CD4-positive, alpha-beta T cell treated with Interleukin-6 at 100 ng/mL for 8 hours (primary cell): Measurements from ENCODE around the gene SRSF4.
"Not testable (repeated sequence)": the region's sequence is repeated elsewhere in the genome, so short reads cannot be mapped to it uniquely, and the experiment has no call there.

Experiments used
- DNase-seq: peaks from one replicate; pipeline ENCODE4 v3.0.0-alpha.2; 2020; ENCODE audit warnings: mixed read lengths, low spot score

Gene SRSF4

DNA sequence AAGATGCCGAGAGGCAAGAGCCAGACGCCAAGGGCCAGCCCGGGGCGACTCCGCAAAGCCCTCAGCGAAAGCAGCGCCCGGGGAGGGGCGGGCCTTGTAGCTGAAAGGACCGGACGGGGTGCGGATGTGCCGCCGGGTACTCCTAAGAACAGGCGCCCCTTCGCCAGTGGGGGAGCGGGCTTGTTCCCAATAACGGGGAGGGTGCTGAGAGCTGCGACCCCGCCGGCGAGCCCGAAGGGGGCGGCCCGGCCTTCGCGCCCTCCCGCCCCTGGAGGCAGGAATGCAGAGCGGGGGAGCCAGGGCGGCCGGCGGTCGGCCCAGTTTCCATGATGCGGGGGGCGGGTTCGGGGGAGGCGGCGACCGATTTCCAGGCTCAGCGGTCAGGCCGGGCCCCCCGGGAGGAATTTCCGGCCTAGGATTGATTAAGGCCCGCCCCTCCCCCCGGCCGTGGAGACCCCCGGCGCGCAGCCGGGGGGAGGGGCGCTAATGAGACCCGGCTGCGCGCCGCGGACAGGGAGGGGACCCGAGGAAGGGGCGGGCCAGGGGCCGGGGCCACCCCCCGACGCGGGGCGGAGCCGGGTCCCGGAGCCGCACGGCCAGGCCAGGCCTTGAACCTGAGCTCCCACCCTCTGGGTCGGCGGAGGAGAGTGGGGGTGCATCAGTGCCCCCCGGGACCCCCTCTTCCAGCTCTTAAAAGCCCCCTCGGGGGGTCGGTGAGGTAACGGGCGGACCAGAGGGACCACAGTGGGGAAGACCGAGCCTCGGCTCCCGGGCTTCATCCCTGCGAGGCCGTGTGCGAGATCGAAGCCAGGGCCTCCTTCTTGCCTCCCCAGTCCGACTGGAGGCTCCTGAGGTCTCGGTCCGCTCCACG lies 57.1 kb downstream of the SRSF4 start:
- DNase-seq = peak; percentile 31

DNA sequence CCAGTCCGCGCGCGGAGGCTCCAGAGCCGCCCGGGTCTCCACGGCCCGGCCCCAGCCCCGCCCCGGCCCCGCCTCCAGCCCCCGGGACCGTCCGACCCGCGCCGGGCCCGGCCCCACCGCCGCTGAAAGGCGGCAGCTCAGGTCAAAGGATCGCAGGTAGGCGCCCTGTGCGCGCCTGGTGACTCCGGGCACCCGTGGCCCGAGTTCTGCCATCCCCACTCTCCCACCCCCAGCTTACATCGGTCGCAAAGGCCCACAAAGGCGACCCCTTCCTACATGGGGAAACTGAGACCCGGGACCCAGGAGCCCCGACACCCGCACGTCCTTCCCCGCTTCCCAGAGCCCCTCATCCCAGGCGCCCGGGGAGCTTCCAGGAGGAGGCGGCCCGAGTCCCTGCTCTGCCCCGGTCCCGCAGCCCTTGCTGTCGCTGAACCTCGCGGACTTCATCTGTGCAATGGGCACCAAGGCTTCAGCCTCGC lies 57.8 kb downstream of the SRSF4 start, which contains the start of gene TMEM200B:
Gene TMEM200B, minus strand, starts transcription at position 17 of the 479 bp plus-strand sequence. CDS start 2,075 bp downstream, outside the sequence.
- DNase-seq = no peak

DNA sequence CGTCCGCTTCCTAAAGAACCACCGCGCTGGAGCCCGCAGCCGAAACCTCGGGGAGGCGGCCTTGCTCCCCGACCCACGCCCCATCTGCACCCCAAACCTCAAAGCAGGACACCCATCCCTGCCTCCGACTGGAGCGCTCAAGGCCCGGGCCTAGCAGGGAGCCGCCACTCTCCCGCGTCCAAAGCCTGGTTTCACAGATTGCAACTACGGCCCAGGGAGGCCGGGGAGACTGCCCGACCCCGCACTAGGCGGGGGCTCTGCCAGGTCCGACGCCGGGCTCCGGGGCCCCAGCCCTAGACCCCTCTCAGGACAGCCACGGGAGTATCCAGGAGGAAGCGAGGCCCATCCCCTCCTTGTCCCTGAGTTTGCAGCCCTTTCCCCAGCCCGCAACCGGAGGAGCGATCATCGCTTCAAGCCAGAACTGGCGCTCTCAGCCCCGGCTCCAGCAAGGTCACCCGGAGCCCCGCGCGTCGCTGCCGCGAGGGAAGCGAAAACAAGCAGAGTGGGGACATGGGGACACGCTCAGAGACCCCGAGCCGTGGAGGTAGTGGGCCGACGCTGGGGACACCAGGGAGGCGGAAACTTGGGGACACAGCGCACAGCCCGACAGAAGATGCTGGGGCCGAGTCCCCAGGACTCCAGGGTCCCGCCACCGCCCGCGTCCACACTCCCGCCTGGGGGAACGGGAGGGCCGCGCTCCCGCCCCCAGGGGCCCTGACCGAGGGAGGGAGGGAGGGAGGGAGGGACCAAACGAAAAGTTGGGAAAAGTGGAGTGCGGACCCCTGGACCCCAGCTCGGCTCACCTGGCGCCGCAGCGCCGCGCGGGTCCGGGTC lies 58.4 kb downstream of the SRSF4 start:
- DNase-seq = no peak

DNA sequence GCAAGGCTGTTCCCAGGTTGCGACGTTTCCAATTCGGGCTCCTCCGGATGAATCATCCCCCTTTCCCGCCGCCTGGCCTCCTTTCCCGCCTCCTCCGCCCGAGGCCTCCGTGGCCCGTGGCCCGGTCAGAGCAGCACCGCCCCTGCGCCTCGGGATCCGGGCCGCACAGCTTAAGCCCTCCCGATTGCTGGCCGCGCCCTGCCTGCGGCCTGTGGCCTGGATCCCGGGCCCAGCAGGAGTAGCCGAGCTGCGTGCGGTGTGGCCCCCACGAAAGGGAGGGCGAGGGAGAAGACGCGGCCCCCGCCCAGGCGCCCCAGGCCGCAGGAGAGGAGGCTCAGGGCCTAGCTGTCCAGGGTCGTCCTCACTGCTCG lies 59.0 kb downstream of the SRSF4 start:
- DNase-seq = no peak

DNA sequence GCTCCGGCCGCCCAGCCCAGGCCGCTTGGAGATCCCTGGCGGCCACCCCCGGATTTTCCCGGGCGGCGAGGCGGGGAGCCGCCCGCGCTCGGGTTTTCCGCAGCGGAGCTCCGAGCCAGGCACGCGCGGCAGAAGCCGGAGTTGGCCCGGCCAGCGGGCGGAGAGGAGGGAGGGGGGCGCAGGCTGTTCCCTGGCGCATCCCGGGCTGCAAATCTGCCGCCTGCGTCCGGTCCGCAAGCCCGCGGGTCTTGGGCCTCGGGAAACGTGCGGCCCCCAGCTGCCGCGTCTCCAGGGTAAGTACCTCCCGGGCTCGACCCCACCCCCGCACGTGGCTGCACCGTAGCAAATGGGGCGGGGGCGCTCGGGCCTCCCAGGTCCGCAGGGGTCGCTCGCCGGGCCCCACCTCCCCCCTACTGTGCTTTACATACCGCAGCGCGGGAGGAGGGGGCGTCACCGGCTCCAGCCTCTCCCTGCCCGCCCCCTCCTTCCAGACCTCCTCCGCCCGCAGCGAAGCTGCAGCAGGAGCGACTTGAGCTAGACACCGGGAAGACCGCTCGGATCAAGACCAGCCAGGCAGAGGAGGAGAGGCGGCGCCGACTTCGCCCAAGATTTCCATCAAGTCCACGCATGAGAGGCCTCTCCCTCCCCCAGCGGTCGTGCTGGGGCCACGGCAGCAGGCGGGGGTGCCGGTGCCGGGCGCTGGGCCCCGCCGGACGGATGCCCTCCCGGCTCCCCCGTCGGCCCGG lies 59.6 kb downstream of the SRSF4 start:
- DNase-seq = no peak

DNA sequence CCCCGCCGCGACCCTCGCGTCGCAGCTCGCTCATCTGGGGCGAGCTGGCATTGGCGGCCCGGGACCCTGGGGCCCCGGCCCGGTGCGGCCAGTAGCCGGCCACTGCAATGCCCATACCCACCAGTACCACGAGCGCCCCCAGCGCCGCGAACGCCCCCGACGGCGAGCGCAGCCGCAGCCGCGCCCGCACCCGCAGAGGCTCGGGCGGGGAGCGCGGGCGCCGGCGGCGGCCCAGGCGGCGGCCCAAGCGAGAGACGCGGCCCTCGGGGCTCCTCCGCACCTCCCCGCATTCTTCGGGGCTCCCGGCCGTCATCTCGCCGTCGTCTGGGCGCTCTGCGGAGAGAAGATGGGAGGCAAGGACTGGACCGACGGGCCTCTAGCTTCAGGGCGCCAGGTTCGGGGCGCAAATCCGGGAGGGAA lies 60.2 kb downstream of the SRSF4 start:
- DNase-seq = no peak

DNA sequence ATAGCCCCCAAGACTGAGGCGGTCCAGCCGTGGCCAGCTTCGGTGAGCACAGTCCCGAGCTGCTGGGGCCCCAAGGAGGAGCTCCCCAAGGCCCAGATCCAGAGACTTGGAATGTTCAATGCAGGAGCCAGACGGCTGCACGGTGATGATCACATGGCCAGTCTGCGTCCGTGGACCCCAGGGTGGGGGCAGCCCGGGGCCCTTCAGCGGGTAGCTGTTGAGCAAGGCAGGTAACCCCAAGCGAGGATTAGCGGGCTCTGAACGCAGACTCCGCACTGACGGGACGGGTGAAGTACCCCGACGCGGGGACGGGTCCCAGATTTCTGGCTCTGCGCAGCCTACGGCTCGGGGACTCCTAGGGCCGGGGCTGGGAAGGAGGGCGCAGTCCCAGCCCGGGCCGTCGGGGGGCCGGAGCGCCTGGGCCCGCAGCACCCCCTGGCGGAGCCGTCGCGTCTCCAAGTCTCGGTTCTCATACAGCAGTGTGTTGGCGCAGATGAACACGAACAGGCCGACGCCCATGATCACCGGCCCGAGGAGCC lies 60.7 kb downstream of the SRSF4 start:
- DNase-seq = peak; percentile 43

DNA sequence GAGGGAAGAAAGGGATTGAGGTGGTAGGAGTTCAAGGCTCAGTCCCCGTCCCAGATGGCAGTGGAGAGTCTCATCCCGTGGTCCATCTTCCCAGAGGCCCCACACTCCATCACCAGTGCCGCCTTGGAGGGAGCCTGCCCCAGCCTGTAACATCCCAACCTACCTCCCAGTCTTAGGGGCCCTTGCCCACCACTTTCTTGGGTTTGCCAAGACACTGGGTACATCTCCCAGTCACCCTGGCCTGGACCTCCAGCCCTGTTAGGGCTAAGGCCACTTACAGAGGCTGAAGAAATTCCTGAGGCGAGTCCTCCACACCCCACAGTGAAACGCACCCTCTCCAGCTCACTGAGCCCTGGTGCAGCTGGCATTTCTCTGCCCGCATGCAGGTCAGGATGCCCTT lies 61.3 kb downstream of the SRSF4 start:
- DNase-seq = no peak

DNA sequence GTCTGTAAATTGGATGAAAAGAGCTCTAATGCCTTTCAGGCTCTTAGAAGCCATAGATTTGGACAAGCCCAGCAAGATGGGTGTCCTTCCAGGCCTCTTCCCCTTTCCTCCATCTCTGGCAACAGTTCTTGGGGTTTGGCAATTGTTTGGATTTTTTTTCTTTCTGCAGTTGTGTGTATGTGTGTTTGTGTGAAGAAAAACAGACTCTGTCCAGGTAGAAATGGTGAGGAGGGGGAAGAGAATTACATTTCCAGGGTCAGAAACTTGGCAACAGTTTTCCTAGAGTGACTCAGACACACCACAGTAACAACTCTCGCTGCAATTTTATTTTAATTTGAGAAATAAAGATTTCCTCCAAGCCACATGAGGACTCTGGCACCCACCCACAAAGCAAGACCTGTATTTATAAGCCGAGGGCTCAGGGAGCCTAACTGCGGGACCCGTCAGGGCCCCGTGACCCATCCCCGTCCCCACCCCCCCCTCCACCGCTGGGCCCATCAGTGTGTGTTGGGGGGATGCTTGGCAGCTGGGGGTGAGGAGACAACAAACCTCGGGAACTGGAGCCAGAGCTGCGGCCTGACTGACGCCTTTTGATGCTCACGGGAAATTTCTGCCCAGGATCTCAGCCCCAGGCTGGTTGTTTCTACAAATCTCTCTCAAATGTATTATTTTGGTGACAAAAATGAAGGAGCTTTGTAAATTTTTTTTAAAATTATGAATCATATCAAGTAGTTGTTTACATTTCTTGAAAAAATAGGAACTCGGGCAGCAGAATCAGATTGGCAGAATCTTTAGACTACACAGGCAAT lies 62.4 kb downstream of the SRSF4 start:
- DNase-seq = no peak

DNA sequence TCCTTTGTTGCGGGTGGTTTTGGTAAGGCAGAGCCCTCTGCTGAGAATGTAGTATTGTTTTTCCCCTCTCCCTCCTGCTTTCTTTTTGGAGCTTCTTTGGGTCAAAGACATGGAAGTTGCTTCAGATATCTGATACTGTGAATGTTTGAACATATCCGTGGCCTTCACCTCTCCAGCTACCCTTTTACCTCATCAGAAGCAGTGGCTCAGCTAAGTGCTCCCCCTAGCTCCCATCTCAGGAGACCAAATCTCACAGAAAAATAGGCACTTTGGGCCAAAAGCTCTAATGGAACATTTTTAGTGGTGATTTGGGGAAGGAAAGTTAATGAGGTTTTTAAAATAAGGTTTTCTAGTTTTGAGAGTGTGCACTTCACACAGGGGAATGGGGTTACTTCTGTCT lies 64.3 kb downstream of the SRSF4 start:
- DNase-seq = no peak

DNA sequence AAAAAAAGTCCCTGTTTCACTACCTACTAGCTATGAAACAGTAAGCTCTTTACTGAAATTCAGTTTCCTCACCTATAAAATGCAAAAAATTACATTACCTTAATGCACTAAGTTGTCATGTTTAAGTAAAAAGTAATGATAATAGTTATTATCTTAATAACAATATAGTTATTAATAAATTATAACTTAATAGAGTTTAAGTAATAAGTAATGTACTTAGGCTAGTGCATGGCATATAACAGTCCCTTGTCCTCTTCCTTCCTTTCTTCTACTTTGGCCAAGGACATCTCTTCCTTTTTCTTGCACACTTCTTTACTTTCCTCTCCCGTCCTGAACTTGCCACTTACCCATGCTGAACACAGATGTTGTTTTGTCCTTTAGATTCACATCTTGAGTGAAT lies 67.0 kb downstream of the SRSF4 start:
- no peak for DNase-seq

DNA sequence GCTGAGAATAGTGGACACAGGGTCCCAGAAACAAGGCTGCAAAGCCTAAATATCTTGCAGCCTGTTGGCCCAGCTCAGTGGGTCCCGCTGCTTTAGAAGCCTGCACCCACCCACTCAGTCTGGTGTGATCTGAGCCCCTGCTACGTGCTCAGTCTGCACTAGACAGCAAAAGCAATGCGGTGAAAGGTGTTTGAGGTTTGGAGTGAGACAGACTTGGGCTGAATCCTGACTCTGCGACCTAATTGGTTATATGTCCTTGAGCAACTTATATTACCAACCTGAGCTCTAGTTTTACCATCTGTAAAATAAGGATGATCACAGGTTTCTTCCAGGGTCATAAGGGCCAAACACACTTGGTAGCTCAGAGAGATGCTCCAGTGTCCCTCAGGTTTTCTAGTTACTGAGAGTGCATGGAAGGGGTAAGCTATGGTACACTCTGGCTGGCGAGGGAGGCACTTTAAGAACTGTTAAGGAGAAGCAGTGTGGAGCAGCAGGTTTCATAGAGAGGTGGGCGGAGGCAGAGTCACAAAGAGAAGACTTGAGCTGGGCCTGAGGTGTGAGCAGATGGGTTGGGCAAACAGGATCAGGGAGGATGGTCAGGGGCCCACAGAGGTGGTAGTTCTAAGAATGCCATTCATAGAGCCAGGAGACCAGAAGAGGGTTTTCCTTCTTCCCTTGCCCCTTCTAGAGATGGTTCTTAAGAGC lies 68.1 kb downstream of the SRSF4 start:
- DNase-seq = no peak

DNA sequence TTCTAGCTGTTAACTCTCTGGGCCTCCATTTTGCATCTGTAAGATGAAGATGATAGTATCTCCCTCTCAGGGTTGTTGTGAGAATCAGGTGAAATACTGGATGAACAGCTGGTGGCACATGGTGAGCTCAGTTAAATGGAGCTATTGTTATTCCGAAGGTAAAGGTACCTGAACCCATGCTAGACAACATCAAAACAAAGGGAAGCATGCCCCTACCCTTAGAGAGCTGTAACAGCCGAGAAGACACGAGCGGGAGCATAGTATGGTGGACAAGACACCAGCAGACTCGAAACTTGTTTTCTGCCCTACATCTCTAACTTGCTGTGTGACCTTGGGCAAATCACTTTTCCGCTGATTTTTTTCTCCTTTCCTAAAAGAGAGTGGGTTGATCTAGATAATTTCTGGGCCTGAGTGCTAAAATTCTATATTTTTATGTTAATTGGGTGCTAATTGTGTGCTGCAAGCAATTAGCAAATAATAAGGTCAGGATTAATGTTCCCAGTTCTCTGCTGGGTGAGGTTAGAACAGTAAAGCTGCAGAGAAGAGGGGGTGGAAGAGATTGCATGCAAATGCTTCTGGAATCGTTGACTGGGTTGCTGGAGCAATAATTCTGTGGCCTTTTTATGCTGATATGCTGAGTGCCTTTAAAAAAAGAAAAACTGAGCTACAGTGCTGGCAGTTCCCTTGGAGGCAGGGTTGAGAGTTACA lies 68.8 kb downstream of the SRSF4 start:
- no peak for DNase-seq

DNA sequence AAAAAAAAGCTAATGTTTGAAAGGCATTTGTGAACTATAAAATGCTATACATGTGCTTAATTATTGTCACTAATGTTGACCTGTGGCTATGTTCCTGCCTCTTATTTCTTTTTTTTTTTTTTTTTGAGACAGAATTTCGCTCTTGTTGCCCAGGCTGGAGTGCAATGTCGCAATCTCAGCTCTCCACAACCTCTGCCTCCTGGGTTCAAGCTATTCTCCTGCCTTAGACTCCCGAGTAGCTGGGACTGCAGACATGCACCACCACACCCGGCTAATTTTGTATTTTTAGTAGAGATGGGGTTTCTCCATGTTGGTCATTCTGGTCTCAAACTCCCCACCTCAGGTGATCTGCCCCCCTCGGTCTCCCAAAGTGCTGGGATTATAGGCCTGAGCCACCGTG lies 73.7 kb downstream of the SRSF4 start:
- DNase-seq = not testable (repeated sequence)

DNA sequence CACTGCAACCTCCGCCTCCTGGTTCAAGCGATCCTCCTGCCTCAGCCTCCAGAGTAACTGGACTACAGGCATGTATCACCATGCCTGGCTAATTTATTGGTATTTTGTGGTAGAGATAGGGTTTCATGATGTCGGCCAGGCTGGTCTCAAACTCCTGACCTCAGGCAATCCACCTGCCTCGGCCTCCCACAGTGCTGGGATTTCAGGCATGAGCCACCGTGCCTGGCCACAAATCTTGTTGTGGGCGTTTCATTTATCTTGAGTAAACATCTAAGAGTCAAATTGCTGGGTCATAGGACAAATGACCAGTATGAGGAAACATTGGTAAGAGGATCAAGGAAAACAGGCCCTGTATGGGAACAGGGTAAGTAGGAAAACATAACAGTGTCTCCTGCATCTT lies 75.9 kb downstream of the SRSF4 start:
- no peak for DNase-seq

DNA sequence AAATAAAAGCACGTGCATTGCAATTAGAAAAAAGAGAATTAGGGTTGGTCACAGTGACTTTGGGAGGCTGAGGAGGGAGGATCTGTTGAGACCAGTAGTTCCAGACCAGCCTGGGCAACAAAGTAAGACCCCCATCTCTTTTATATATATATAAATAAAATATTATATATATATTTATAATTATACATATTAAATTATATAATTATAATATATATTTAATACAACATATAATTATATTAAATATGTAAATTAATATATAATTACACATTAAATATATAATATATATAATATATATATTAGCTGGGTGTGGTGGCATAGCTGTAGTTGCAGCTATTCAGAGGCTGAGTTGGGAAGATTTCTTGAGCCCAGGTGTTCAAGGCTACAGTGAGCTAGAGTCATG lies 81.2 kb downstream of the SRSF4 start:
- DNase-seq = no peak

DNA sequence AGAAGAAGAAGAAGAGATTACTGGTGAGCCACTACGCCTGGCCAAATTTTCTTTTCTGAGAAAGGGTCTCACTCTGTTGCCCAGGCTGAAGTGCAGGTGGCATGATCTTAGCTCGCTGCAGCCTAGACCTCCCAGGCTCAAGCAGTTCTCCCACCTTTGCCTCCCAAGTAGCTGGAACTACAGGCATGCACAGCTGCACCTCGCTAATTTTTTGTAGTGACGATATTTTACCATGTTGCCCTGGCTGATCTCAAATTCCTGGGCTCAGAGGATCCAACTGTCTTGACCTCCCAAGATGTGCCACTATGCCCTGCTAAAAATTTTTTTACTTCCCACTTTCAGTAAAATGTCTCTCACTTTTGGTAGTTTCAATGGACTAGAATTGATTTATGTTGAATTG lies 82.4 kb downstream of the SRSF4 start:
- no peak for DNase-seq
